K562 treated with DMSO at 1 percent for 12 hours (cell line): ENCODE measurements around the gene PLCXD1. TPM values are rescaled to one million over a fixed set of nuclear protein-coding genes. Genes with fewer than 3 reads are reported as not detected.

Source experiments
- total RNA-seq: library from RNA; unstranded; fragments of 300-600 nt; gene quantifications from 2 replicates; pipeline ENCODE4 v1.2.3, GENCODE V29; 2022; ENCODE audit not compliant: insufficient read depth

Gene PLCXD1, protein sequence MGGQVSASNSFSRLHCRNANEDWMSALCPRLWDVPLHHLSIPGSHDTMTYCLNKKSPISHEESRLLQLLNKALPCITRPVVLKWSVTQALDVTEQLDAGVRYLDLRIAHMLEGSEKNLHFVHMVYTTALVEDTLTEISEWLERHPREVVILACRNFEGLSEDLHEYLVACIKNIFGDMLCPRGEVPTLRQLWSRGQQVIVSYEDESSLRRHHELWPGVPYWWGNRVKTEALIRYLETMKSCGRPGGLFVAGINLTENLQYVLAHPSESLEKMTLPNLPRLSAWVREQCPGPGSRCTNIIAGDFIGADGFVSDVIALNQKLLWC
- total RNA-seq: 43.1 and 78.2 TPM in 2 replicates

DNA sequence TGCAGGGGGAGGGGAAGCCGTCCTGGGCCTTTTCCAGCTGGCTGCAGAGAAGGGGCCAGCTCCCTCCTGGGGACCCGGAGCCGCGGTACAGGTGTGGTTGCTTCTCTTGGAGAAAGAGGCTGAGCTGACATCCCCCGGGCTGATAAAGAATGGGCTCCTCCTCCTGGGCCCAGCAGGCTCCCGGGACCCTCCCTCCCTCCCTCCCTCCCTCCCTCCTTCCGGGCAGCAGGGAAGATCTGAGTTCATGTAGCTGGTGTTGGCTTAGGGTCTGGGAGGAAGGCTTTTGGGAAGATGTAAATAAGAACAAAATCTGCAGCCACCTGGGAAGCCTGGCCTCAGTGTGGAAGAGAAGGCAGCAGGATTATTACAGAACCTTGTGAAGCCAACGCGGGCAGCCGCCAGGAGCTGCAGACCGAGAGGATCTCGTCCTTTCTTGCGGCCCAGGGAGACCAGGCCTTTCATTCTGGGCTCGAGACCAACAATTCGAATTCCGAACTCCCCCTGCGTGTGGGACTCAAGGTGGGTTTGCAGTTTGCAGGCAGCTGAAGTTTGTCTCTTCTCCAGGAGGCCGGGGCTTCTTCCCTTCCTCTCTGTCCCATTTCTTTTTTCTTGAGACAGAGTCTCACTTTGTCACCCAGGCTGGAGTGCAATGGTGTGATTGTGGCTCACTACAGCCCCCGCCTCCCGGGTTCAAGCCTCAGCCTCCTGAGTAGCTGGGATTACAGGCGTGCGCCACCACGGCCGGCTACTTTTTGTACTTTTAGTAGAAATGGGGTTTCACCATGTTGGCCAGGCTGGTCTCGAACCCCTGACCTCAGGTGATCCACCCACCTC lies at the start of gene PLCXD1:
Gene PLCXD1, plus strand, starts transcription at position 216 of the 834 bp plus-strand sequence. CDS start 2,807 bp downstream, outside the sequence.

GRCh38 chrX:318739-319578 lies 37.8 kb downstream of the PLCXD1 start, which contains the start of gene GTPBP6:
Gene GTPBP6 (minus strand): TSS chrX:318796. CDS start chrX:318787, 9 bp downstream.

Other genes with a start within 250 kb of the PLCXD1 start
- 12.2 and 14.7 TPM in 2 replicates for gene GTPBP6, start 37.4 kb downstream of the PLCXD1 start, total RNA-seq
- 17.6 and 22.5 TPM in 2 replicates for gene PPP2R3B, start 105.5 kb downstream of the PLCXD1 start, total RNA-seq